Smooth muscle cell (in vitro differentiated cells): Measurements from ENCODE around the gene HOXC5. TPM values are rescaled to one million over a fixed set of nuclear protein-coding genes. Genes with fewer than 3 reads are reported as not detected.
A peak's percentile ranks its signal among the peaks of the same experiment; 100 is the strongest.

Experiments
- DNase-seq: peaks from one replicate; lab custom pipeline; 2025; ENCODE audit not compliant: unreplicated experiment; lab: John Stamatoyannopoulos, UW
- H2AFZ ChIP-seq: fragments of 200-600 bp; sonication (generic); 2 replicates; pipeline ENCODE4 v1.6.0; 2016; ENCODE audit warnings: antibody characterized with exemption, low read depth, mild to moderate bottlenecking
- H3F3A ChIP-seq: fragments of 200-600 bp; sonication (generic); 2 replicates; pipeline ENCODE4 v1.6.0; 2017; ENCODE audit warnings: antibody characterized with exemption, low read depth
- H3K27ac ChIP-seq: fragments of 200-600 bp; sonication (generic); 2 replicates; pipeline ENCODE4 v1.5.1; 2016; ENCODE audit warnings: low read depth, mild to moderate bottlenecking
- H3K27me3 ChIP-seq: fragments of 200-600 bp; sonication (generic); 2 replicates; pipeline ENCODE4 v1.6.1; 2016; ENCODE audit warnings: low read depth, mild to moderate bottlenecking
- H3K36me3 ChIP-seq: fragments of 200-600 bp; sonication (generic); 2 replicates; pipeline ENCODE4 v1.5.1; 2016; ENCODE audit warnings: low read depth
- H3K4me1 ChIP-seq: fragments of 200-600 bp; sonication (generic); 2 replicates; pipeline ENCODE4 v1.5.1; 2016; ENCODE audit warnings: low read depth
- H3K4me2 ChIP-seq: fragments of 200-600 bp; sonication (generic); 2 replicates; pipeline ENCODE4 v1.6.0; 2016; ENCODE audit warnings: mild to moderate bottlenecking
- H3K4me3 ChIP-seq: fragments of 200-600 bp; sonication (generic); 2 replicates; pipeline ENCODE4 v1.5.1; 2016; ENCODE audit warnings: mild to moderate bottlenecking
- H3K79me2 ChIP-seq: fragments of 200-600 bp; sonication (generic); 2 replicates; pipeline ENCODE4 v1.6.0; 2016; ENCODE audit warnings: low read depth, mild to moderate bottlenecking
- H3K9ac ChIP-seq: fragments of 200-600 bp; sonication (generic); 2 replicates; pipeline ENCODE4 v1.6.0; 2016; ENCODE audit warnings: low read depth
- H3K9me3 ChIP-seq: fragments of 200-600 bp; sonication (generic); replicated peaks from 2 replicates; pipeline ENCODE4 v1.5.1; 2016; ENCODE audit warnings: low read depth
- H4K20me1 ChIP-seq: fragments of 200-600 bp; sonication (generic); 2 replicates; pipeline ENCODE4 v1.6.0; 2016; ENCODE audit warnings: low read depth
- WGBS: methylation state at CpG from one replicate; pipeline ENCODE4 v1.1.7; 2016; ENCODE audit warnings: low lambda C conversion rate; 5-methylcytosine and 5-hydroxymethylcytosine counted together
- polyA plus RNA-seq: library from polyadenylated mRNA; unstranded; fragments of >200 nt; fragmentation: Nextera tagmentation; extraction: Ambion mirVana; gene quantifications from 2 replicates; pipeline ENCODE4 v1.2.1, GENCODE V29; 2016
- total RNA-seq: library from RNA; depleted of rRNA; stranded (reverse); fragments of >200 nt; gene quantifications from 2 replicates; pipeline ENCODE4 v1.2.3, GENCODE V29; 2014
- TF ChIP-seq, protein P1 (sequence below): fragments of 200-600 bp; sonication (generic); IDR thresholded peaks from 2 replicates; pipeline ENCODE4 v1.5.1; 2017; ENCODE audit warnings: borderline replicate concordance, mild to moderate bottlenecking, antibody characterized with exemption; ENCODE audit not compliant: insufficient read depth, poor library complexity, severe bottlenecking

The HOXC5 gene
- total and polyA plus RNA-seq, 2 experiments from 2014 or later = 0.54 to 1.3 TPM

DNA sequence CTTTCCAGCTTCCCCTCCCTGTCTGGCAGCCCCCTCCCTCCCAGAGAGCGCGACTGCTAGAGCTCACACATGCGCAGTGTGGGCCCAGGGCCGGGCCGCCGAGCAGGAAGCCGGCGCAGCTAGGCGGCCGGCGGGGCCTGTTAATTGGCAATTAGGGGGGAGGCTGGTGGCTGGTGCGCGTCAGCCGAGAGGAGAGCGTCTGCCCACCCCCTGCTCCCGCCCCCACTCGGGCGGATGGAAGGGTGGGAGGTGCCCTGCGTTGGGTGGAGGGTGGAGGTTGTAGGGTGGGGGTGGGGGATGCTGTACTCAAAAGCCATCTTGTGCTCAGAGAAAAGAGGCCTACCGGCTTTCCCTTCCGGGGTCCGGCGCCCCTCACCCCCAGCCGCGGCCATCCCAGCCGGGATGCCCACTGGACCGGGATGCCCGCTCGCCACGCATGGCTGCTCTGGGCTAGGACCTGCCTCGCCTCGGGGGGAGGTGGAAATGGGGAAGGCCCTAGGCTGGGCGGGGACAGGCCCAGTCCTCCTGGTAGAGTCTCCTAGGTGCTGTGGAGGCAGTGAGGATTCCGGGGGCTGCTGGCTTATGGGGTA is 14.9 kb upstream of the HOXC5 start:
- peaks cover 18% of the 10 kb centered on the region for H3K79me2 ChIP-seq
- TF ChIP-seq, protein P1, sequence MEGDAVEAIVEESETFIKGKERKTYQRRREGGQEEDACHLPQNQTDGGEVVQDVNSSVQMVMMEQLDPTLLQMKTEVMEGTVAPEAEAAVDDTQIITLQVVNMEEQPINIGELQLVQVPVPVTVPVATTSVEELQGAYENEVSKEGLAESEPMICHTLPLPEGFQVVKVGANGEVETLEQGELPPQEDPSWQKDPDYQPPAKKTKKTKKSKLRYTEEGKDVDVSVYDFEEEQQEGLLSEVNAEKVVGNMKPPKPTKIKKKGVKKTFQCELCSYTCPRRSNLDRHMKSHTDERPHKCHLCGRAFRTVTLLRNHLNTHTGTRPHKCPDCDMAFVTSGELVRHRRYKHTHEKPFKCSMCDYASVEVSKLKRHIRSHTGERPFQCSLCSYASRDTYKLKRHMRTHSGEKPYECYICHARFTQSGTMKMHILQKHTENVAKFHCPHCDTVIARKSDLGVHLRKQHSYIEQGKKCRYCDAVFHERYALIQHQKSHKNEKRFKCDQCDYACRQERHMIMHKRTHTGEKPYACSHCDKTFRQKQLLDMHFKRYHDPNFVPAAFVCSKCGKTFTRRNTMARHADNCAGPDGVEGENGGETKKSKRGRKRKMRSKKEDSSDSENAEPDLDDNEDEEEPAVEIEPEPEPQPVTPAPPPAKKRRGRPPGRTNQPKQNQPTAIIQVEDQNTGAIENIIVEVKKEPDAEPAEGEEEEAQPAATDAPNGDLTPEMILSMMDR = no peak
- 5% methylated on average over 15 of the region's 34 CpGs for WGBS
- H3K36me3 ChIP-seq = no peaks in the 10 kb centered on the region
- peaks cover 3% of the 10 kb centered on the region for H3K4me1 ChIP-seq
- DNase-seq = peak; percentile 46
- H3K9me3 ChIP-seq = no peaks in the 10 kb centered on the region
- H2AFZ ChIP-seq = peak overlapping the region; percentile 28
- peak overlapping the region; percentile 82 for H3K4me2 ChIP-seq
- peak overlapping the region; percentile 87 for H3K27ac ChIP-seq
- peak overlapping the region; percentile 68 for H3K9ac ChIP-seq
- H3K4me3 ChIP-seq = peak overlapping the region; percentile 42
- no peaks in the 10 kb centered on the region for H4K20me1 ChIP-seq
- peaks cover 90% of the 10 kb centered on the region for H3K27me3 ChIP-seq
- H3F3A ChIP-seq = no peaks in the 10 kb centered on the region

GRCh38 chr12:54018468-54018984 is 14.3 kb upstream of the HOXC5 start:
- H4K20me1 ChIP-seq = no peaks in the 10 kb centered on the region
- peaks cover 90% of the 10 kb centered on the region for H3K27me3 ChIP-seq
- H3K79me2 ChIP-seq = peaks cover 22% of the 10 kb centered on the region
- H3K9me3 ChIP-seq = no peaks in the 10 kb centered on the region
- H3K4me2 ChIP-seq = peak overlapping the region; percentile 82
- no peak for DNase-seq
- no peaks in the 10 kb centered on the region for H3K36me3 ChIP-seq
- 6% methylated on average over 29 of the region's 29 CpGs for WGBS
- H3K4me3 ChIP-seq = peak overlapping the region; percentile 42
- peak overlapping the region; percentile 87 for H3K27ac ChIP-seq
- H2AFZ ChIP-seq = peak overlapping the region; percentile 28
- H3K9ac ChIP-seq = peak overlapping the region; percentile 68
- peaks cover 3% of the 10 kb centered on the region for H3K4me1 ChIP-seq
- TF ChIP-seq, protein P1 = no peak
- no peaks in the 10 kb centered on the region for H3F3A ChIP-seq

DNA sequence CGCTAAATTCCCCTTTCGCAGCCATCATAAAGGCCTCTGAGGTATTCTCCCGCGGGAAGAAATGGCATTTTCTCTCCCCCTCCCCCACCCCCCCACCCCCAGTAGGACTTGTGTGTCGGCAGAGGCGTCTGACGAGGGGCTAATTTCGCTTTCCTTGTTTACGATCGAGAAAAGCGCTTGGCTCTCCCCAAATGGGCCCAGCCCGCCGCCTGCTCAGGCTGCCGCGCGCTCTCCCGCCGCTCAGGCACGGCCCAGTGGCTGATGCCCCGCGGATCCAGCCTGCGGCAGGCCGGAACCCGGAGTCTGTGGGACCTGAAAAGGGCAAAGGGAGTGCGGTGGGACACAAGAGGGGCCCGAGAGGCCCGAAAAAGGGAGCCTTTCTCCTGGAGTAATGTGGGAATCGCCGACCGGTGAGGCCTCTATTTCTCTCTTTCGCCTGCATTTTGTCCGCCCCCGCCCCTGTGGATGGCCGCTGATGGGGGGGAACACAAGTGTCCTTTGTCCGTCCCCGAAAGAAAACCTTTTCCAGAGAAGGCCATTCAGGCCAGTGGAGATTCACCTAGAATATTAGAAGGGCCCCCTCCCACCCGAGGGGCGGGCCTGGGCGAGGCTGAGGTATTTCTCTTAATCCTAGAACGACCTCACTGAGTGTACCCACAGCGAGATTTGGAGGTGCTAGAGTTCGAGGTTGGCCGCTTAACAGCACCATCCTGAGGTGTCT is 13.6 kb upstream of the HOXC5 start:
- no peak for DNase-seq
- no peak overlapping the region for H2AFZ ChIP-seq
- H3K27me3 ChIP-seq = peaks cover 90% of the 10 kb centered on the region

More for the DNA sequence above, 13.6 kb upstream of the HOXC5 start:
- Histone ChIP-seq H3K4me3 (peak overlapping the region; percentile 42), H3K4me2 (peak overlapping the region; percentile 82), H3K9ac (peak overlapping the region; percentile 73), H3K79me2 (peaks cover 25% of the 10 kb centered on the region), H3K9me3 (no peaks in the 10 kb centered on the region), H3K27ac (peak overlapping the region; percentile 87), H3K4me1 (peaks cover 7% of the 10 kb centered on the region), H3K36me3 (no peaks in the 10 kb centered on the region), H4K20me1 (no peaks in the 10 kb centered on the region), H3F3A (no peaks in the 10 kb centered on the region)
- TF ChIP-seq, protein P1 = no peak
- WGBS = 7% methylated on average over 37 of the region's 43 CpGs
